A673 (cell line): ENCODE results near the gene RBFOX2. TPM values are rescaled to one million over a fixed set of nuclear protein-coding genes. Genes with fewer than 3 reads are reported as not detected.
"Not testable (repeated sequence)": the region's sequence is repeated elsewhere in the genome, so short reads cannot be mapped to it uniquely, and the experiment has no call there.

Source experiments
- BruUV-seq: library from RNA; stranded (reverse); fragments of 400-500 nt; replicated peaks from 2 replicates; lab custom pipeline; 2021; lab: Mats Ljungman, UMichigan
- CTCF ChIA-PET: fragments of 300-600 bp; sonication (Branson Sonifier 250); formaldehyde crosslinking; loops from one replicate; lab custom pipeline; 2022; ENCODE audit warnings: antibody characterized with exemption; lab: Charles Lee
- POLR2A ChIA-PET: fragments of 300-600 bp; sonication (Branson Sonifier 250); formaldehyde crosslinking; loops from one replicate; lab custom pipeline; 2022; ENCODE audit warnings: antibody characterized with exemption; ENCODE audit not compliant: low non-redundant PET; lab: Charles Lee
- DNase-seq: peaks from one replicate; pipeline ENCODE4 v3.0.0-alpha.2; 2015; ENCODE audit warnings: low spot score
- H3K27ac ChIP-seq: fragments of 200-600 bp; sonication (generic); 2 replicates; pipeline ENCODE4 v1.5.1; 2016; ENCODE audit warnings: mixed run types, low read depth, mild to moderate bottlenecking, mixed read lengths, antibody characterized with exemption, low read length; ENCODE audit not compliant: poor library complexity, severe bottlenecking
- H3K27me3 ChIP-seq: fragments of 200-600 bp; sonication (generic); replicated peaks from 2 replicates; pipeline ENCODE4 v1.6.1; 2017; ENCODE audit warnings: mixed run types, low read depth, mild to moderate bottlenecking, mixed read lengths, antibody characterized with exemption, low read length; ENCODE audit not compliant: insufficient read depth, poor library complexity
- H3K36me3 ChIP-seq: fragments of 200-600 bp; sonication (generic); 2 replicates; pipeline ENCODE4 v1.6.1; 2016; ENCODE audit warnings: mixed run types, mild to moderate bottlenecking, mixed read lengths, antibody characterized with exemption, low read length; ENCODE audit not compliant: insufficient read depth, poor library complexity, severe bottlenecking
- H3K4me1 ChIP-seq: fragments of 200-600 bp; sonication (generic); 2 replicates; pipeline ENCODE4 v1.6.1; 2017; ENCODE audit warnings: mixed run types, mild to moderate bottlenecking, mixed read lengths, antibody characterized with exemption, low read length; ENCODE audit not compliant: insufficient read depth, poor library complexity, severe bottlenecking
- H3K4me3 ChIP-seq: fragments of 200-600 bp; sonication (generic); 2 replicates; pipeline ENCODE4 v1.5.1; 2016; ENCODE audit warnings: low read depth, mixed run types, mild to moderate bottlenecking, mixed read lengths, low read length; ENCODE audit not compliant: poor library complexity, severe bottlenecking
- H3K9me3 ChIP-seq: fragments of 200-600 bp; sonication (generic); 2 replicates; pipeline ENCODE4 v1.6.1; 2016; ENCODE audit warnings: mixed run types, low read depth, mild to moderate bottlenecking, mixed read lengths, antibody characterized with exemption, low read length; ENCODE audit not compliant: poor library complexity, severe bottlenecking
- EZH2 ChIP-seq: fragments of 200-600 bp; sonication (generic); IDR thresholded peaks from 2 replicates; pipeline ENCODE4 v1.6.1; 2017; ENCODE audit warnings: borderline replicate concordance, low read depth, mild to moderate bottlenecking, mixed read lengths, antibody characterized with exemption, low read length; ENCODE audit not compliant: poor library complexity, severe bottlenecking
- intact Hi-C: fragments of 100-400 bp; cut with micrococcal nuclease; formaldehyde crosslinking; loops from one replicate; pipeline ENCODE4 v1.10.0; 2022; ENCODE audit not compliant: unreplicated experiment
- total RNA-seq: library from RNA; stranded (reverse); gene quantifications from 2 replicates; pipeline ENCODE4 v1.2.3, GENCODE V29; 2021
- TF ChIP-seq, protein P1 (sequence below): fragments of 300-800, 200-600 bp; sonication (generic); conservative IDR thresholded peaks from 2 replicates; pipeline ENCODE4 v1.5.1; 2017; ENCODE audit warnings: low read depth, mild to moderate bottlenecking, antibody characterized with exemption, low read length, moderate library complexity, mixed read lengths

RBFOX2 gene
- total RNA-seq, 1 experiment from 2014 or later, result 142 TPM

DNA sequence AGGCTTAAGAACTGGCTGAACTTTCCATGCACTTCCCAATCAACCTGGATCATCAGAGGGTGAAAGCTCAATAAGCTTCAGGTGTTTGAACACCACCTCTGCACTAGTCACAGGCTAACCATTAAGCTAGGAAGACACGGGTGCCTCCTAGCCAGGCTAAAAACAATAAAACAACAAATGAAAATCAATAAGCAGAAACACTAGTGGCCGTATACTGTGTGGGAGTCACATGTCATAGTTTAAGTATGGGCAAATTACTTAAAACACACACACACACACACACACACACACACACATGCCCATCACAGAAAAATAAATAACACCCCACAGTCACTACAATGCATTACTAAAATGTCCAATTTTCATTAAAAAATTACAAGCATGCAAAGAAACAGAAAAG is 225.7 kb downstream of the RBFOX2 start:
- Histone ChIP-seq H3K27me3 (no peaks in the 10 kb centered on the region), H3K36me3 (peaks cover 6% of the 10 kb centered on the region), H3K9me3 (no peaks in the 10 kb centered on the region), H3K4me1 (no peaks in the 10 kb centered on the region), H3K27ac (peak overlapping the region; percentile 8), H3K4me3 (no peak overlapping the region)
- POLR2A ChIA-PET, result no interaction called here
- intact Hi-C loops, result no loop called here
- no TSS peak for BruUV-seq
- CTCF ChIA-PET, result no interaction called here
- no peak for DNase-seq
- TF ChIP-seq EZH2, result no peak
- TF ChIP-seq, protein P1, sequence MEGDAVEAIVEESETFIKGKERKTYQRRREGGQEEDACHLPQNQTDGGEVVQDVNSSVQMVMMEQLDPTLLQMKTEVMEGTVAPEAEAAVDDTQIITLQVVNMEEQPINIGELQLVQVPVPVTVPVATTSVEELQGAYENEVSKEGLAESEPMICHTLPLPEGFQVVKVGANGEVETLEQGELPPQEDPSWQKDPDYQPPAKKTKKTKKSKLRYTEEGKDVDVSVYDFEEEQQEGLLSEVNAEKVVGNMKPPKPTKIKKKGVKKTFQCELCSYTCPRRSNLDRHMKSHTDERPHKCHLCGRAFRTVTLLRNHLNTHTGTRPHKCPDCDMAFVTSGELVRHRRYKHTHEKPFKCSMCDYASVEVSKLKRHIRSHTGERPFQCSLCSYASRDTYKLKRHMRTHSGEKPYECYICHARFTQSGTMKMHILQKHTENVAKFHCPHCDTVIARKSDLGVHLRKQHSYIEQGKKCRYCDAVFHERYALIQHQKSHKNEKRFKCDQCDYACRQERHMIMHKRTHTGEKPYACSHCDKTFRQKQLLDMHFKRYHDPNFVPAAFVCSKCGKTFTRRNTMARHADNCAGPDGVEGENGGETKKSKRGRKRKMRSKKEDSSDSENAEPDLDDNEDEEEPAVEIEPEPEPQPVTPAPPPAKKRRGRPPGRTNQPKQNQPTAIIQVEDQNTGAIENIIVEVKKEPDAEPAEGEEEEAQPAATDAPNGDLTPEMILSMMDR, result no peak

DNA sequence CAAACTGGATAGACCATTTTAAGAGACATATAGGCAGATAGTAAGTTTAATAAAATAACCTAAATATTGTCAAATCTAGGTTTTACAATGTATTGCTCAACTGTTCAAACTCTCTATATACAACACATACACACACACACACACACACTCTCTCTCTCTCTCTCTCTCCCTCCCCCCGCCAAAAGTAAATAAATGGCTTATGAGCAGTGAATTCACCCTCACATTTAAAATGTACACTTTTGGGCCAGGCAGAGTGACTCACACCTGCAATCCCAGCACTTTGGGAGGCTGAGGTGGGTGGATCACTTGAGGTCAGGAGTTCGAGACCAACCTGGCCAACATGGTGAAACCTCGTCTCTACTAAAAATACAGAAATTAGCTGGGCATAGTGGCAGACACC is 227.3 kb downstream of the RBFOX2 start:
- H3K4me1 ChIP-seq, POLR2A ChIA-PET, H3K27me3 ChIP-seq, CTCF ChIA-PET, H3K27ac ChIP-seq, H3K4me3 ChIP-seq, BruUV-seq, H3K36me3 ChIP-seq, intact Hi-C loops, H3K9me3 ChIP-seq, DNase-seq: not testable (repeated sequence)

DNA sequence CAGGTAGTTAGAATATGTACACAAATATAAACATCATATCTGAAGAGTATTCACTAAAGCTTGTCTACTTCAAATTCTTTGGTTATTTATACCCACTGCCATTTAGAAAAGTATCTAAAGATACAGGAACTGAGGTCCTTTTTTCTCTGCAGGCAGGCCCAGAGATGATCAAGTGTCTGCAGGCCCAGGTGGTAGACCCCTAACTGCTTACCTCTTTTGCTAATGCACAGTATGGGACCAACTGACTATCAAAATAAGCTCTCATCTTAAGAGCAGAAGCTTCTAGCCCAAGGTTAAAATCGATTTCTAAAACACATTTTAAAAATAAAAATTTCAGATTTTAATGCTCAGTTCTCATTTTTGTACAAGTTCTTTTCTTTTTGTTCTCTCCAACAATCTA is 229.5 kb downstream of the RBFOX2 start:
- CTCF ChIA-PET, result interaction anchor here (0.7 kb wide), 1 partner anchor 35 kb away, joined by 3 read pairs; no protein-coding TSS in a partner anchor
- H3K9me3 ChIP-seq, result no peaks in the 10 kb centered on the region
- no peak for TF ChIP-seq EZH2
- TF ChIP-seq, protein P1, result no peak
- peaks cover 1% of the 10 kb centered on the region for H3K4me1 ChIP-seq
- DNase-seq, result no peak
- no peaks in the 10 kb centered on the region for H3K27me3 ChIP-seq
- H3K27ac ChIP-seq, result no peak overlapping the region
- intact Hi-C loops, result no loop called here
- H3K36me3 ChIP-seq, result no peaks in the 10 kb centered on the region
- H3K4me3 ChIP-seq, result no peak overlapping the region
- no TSS peak for BruUV-seq
- POLR2A ChIA-PET, result no interaction called here

- CTCF ChIA-PET, result no interaction called here
- Histone ChIP-seq H3K4me1 (peaks cover 18% of the 10 kb centered on the region), H3K9me3 (no peaks in the 10 kb centered on the region), H3K36me3 (no peaks in the 10 kb centered on the region), H3K27ac (no peak overlapping the region), H3K4me3 (no peak overlapping the region), H3K27me3 (no peaks in the 10 kb centered on the region)
- no peak for DNase-seq
- POLR2A ChIA-PET, result no interaction called here
- no peak for TF ChIP-seq EZH2
- TF ChIP-seq, protein P1, result no peak
- BruUV-seq, result no TSS peak
- intact Hi-C loops, result no loop called here
Measured at GRCh38 chr22:35797411-35797810, 231.2 kb downstream of the RBFOX2 start.
